ENCODE measurements around the gene TRAPPC5. TPM values are rescaled to one million over a fixed set of nuclear protein-coding genes. Genes with fewer than 3 reads are reported as not detected.

Gene TRAPPC5
- total RNA-seq, 1 experiment from 2014 or later: 77.4 TPM

DNA sequence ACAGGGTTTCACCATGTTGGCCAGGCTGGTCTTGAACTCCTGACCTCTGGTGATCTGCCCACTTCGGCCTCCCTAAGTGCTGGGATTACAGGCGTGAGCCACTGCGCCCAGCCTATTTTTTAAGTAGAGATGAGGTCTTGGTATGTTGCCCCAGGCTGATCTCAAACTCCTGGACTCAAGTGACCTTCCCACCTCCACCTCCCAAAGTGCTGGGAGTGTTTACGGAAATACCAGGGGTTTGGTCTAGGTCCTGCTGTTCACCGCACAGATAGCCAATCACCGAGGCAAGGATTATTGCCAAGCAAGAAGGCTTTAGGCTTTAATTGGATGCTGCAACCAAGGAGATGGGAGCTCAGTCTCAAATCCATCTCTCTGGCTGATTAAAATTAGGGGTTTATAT is 39.7 kb downstream of the TRAPPC5 start:
- Histone ChIP-seq H4K20me1 (ENCODE audit: control insufficient read depth, insufficient read depth, insufficient read length) (no peaks in the 10 kb centered on the region), H2AFZ (ENCODE audit: low read length) (no peak overlapping the region), H3K9ac (ENCODE audit: extremely low read depth, insufficient read length, low read length) (no peak overlapping the region), H3K56ac (ENCODE audit: insufficient read length, low read depth, low read length) (no peak overlapping the region), H3T11ph (ENCODE audit: low read length) (no peak overlapping the region), H4K5ac (ENCODE audit: insufficient read length, low read depth, low read length) (no peak overlapping the region), H3K27me3 (ENCODE audit: insufficient read depth, low read length) (no peaks in the 10 kb centered on the region), H3K14ac (ENCODE audit: insufficient read depth, low read length) (no peak overlapping the region), H4K91ac (ENCODE audit: insufficient read length, low read depth, low read length) (no peak overlapping the region), H2BK20ac (ENCODE audit: low read depth, low read length, poor library complexity, severe bottlenecking) (no peak overlapping the region), H4K8ac (replicated peaks; ENCODE audit: insufficient read length, low read depth, low read length) (no peak overlapping the region), H2BK5ac (ENCODE audit: insufficient read length, low read length) (no peak overlapping the region), H2BK12ac (ENCODE audit: insufficient read length, low read depth, low read length) (no peak overlapping the region), H3K4me1 (ENCODE audit: insufficient read depth, low read length) (no peaks in the 10 kb centered on the region), H3K23me2 (ENCODE audit: insufficient read length, low read depth, low read length, poor library complexity, severe bottlenecking) (no peaks in the 10 kb centered on the region), H3K27ac (ENCODE audit: insufficient read length, low read depth, low read length) (no peak overlapping the region), H3K9me3 (ENCODE audit: control insufficient read depth, low read depth, low read length) (no peaks in the 10 kb centered on the region), H3K18ac (ENCODE audit: insufficient read length, low read depth, low read length) (no peak overlapping the region), H2AK5ac (ENCODE audit: insufficient read length, low read length) (no peak overlapping the region), H2BK120ac (ENCODE audit: low read depth, low read length, poor library complexity, severe bottlenecking) (no peak overlapping the region), H3K79me2 (ENCODE audit: insufficient read depth, low read length) (no peaks in the 10 kb centered on the region), H3K23ac (ENCODE audit: insufficient read length, low read depth, low read length) (no peak overlapping the region), H3K4me2 (ENCODE audit: insufficient read depth, insufficient read length, low read length) (no peak overlapping the region), H3K4ac (ENCODE audit: low read depth, low read length) (no peak overlapping the region), H2BK15ac (ENCODE audit: low read depth, low read length) (no peak overlapping the region), H3K79me1 (ENCODE audit: insufficient read depth, low read depth, low read length, poor library complexity, severe bottlenecking) (no peaks in the 10 kb centered on the region)
- Mint-ChIP-seq H3K27ac (no peak overlapping the region), H3K36me3 (ENCODE audit: insufficient read depth in 1 of 3, low read depth in 3 of 3) (no peaks in the 10 kb centered on the region), H3K27me3 (ENCODE audit: low read depth) (peaks cover 50% of the 10 kb centered on the region), H3K4me3 (no peak overlapping the region), H3K9me3 (no peaks in the 10 kb centered on the region; a peak in 3 of 5 replicates), H3K4me1 (peaks cover 3 to 5% of the 10 kb centered on the region in 2 experiments; a peak in 1 of 4 replicates)
- TF ChIP-seq, protein P1, sequence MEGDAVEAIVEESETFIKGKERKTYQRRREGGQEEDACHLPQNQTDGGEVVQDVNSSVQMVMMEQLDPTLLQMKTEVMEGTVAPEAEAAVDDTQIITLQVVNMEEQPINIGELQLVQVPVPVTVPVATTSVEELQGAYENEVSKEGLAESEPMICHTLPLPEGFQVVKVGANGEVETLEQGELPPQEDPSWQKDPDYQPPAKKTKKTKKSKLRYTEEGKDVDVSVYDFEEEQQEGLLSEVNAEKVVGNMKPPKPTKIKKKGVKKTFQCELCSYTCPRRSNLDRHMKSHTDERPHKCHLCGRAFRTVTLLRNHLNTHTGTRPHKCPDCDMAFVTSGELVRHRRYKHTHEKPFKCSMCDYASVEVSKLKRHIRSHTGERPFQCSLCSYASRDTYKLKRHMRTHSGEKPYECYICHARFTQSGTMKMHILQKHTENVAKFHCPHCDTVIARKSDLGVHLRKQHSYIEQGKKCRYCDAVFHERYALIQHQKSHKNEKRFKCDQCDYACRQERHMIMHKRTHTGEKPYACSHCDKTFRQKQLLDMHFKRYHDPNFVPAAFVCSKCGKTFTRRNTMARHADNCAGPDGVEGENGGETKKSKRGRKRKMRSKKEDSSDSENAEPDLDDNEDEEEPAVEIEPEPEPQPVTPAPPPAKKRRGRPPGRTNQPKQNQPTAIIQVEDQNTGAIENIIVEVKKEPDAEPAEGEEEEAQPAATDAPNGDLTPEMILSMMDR (conservative IDR thresholded peaks at IDR 0.05): no peak
- no peak for DNase-seq
- WGBS (ENCODE audit: extremely low coverage, insufficient read length, low lambda C conversion rate): no CpG with 5 or more reads among the region's 6 CpGs

Data from H9 (cell line).